T-cell (primary cell): ENCODE data around the gene ACER2. TPM values are rescaled to one million over a fixed set of nuclear protein-coding genes. Genes with fewer than 3 reads are reported as not detected.

Source experiments
- ATAC-seq, 4 experiments: fragments of 200-7000 bp in 3 of 4; fragments of 150-1000 bp in 1 of 4; cut with Tn5 transposase; replicated peaks in 1 of 4; 1 replicate in 3 of 4; 2 replicates in 1 of 4; pipeline ENCODE4 v1.10.0; 2021; ENCODE audit warnings: moderate library complexity in 3 of 4, mild to moderate bottlenecking in 2 of 4, moderate number of reproducible peaks in 1 of 4
- CTCF ChIA-PET, 2 donors: fragments of 300-600 bp; sonication (Branson Sonifier 250); formaldehyde crosslinking; loops; one replicate each; lab custom pipeline; 2022; ENCODE audit warnings: antibody characterized with exemption in 2 of 2; lab: Charles Lee
- POLR2A ChIA-PET, 2 donors: fragments of 300-600 bp; sonication (Branson Sonifier 250); formaldehyde crosslinking; loops; one replicate each; lab custom pipeline; 2022; ENCODE audit warnings: antibody characterized with exemption in 2 of 2; lab: Charles Lee
- DNase-seq, 35 experiments: peaks; one replicate each; pipeline versions ENCODE4 v3.0.0 to v3.0.0-alpha.2; 2013 to 2023
- H3K27ac ChIP-seq: one replicate; pipeline ENCODE4 v1.5.1; 2013; ENCODE audit warnings: low read length
- H3K27me3 ChIP-seq, 2 experiments: replicated peaks in 1 of 2; 1 replicate in 1 of 2; 2 replicates in 1 of 2; pipeline versions ENCODE4 v1.6.1 to v1.7.0; 2013; ENCODE audit warnings: low read length in 1 of 2, mixed read lengths in 1 of 2; ENCODE audit not compliant: control insufficient read depth in 2 of 2, insufficient read depth in 2 of 2; ENCODE audit errors: extremely low read depth in 1 of 2
- H3K36me3 ChIP-seq, 2 donors: 1 replicate in 1 of 2; 2 replicates in 1 of 2; pipeline versions ENCODE4 v1.6.1 to v1.7.0; 2013; ENCODE audit warnings: low read length in 1 of 2; ENCODE audit not compliant: control insufficient read depth in 2 of 2, insufficient read depth in 1 of 2; ENCODE audit errors: extremely low read depth in 1 of 2
- H3K4me1 ChIP-seq, 2 experiments: 1 replicate in 1 of 2; 2 replicates in 1 of 2; pipeline versions ENCODE4 v1.6.1 to v1.7.0; 2013; ENCODE audit warnings: low read length in 2 of 2, mixed read lengths in 1 of 2; ENCODE audit not compliant: insufficient read depth in 2 of 2, control insufficient read depth in 1 of 2; ENCODE audit errors: extremely low read depth in 1 of 2
- H3K4me3 ChIP-seq, 2 donors: 1 replicate in 1 of 2; 2 replicates in 1 of 2; pipeline versions ENCODE4 v1.5.1 to v1.7.0; 2013; ENCODE audit warnings: mild to moderate bottlenecking in 2 of 2, low read length in 1 of 2, moderate library complexity in 1 of 2; ENCODE audit not compliant: control insufficient read depth in 1 of 2; ENCODE audit errors: extremely low read depth in 1 of 2
- H3K9me3 ChIP-seq: 2 replicates; pipeline ENCODE4 v1.7.0; 2013
- H3K27ac Mint-ChIP-seq, 2 donors: one replicate each; pipeline ENCODE4 v1.8.0; 2020 to 2021; ENCODE audit warnings: mild to moderate bottlenecking in 2 of 2, mixed read lengths in 2 of 2
- H3K27me3 Mint-ChIP-seq, 2 donors: one replicate each; pipeline ENCODE4 v1.8.0; 2021 to 2022; ENCODE audit warnings: mixed read lengths in 2 of 2
- H3K36me3 Mint-ChIP-seq: one replicate; pipeline ENCODE4 v1.8.0; 2021; ENCODE audit warnings: mixed read lengths
- H3K4me1 Mint-ChIP-seq, 3 donors: one replicate each; pipeline ENCODE4 v1.8.0; 2020 to 2022; ENCODE audit warnings: mixed read lengths in 3 of 3, mild to moderate bottlenecking in 1 of 3
- H3K4me3 Mint-ChIP-seq, 3 donors: one replicate each; pipeline ENCODE4 v1.8.0; 2020 to 2022; ENCODE audit warnings: mild to moderate bottlenecking in 3 of 3, mixed read lengths in 3 of 3, moderate library complexity in 3 of 3
- H3K9me3 Mint-ChIP-seq, 3 donors: one replicate each; pipeline ENCODE4 v1.8.0; 2020 to 2022; ENCODE audit warnings: mixed read lengths in 3 of 3
- WGBS: methylation state at CpG from one replicate; pipeline ENCODE4 v1.1.5; 2013; ENCODE audit warnings: missing lambda C conversion rate; ENCODE audit not compliant: insufficient coverage; 5-methylcytosine and 5-hydroxymethylcytosine counted together
- total RNA-seq, 35 experiments: library from RNA in 6 of 35; stranded (reverse) in 6 of 35; fragments of 120-200 nt in 1 of 35; gene quantifications; one replicate each; pipeline versions ENCODE4 v1.2.1 to v1.2.4 and lab custom pipeline; 2013 to 2026

The ACER2 gene
- total RNA-seq, 5 donors from 2014 or later (not counting 1 experiment from before 2014, with no cell fraction given), result 1.4 to 4.1 (median 3.2) TPM

- Mint-ChIP-seq H3K27me3 (no peaks in the 10 kb centered on the region), H3K4me3 (no peak overlapping the region), H3K36me3 (no peaks in the 10 kb centered on the region), H3K9me3 (no peaks in the 10 kb centered on the region), H3K4me1 (peaks cover 14 to 20% (median 17%) of the 10 kb centered on the region in 3 donors), H3K27ac (no peak overlapping the region)
- Histone ChIP-seq H3K4me3 (no peak overlapping the region), H3K4me1 (peaks cover 0 to 17% of the 10 kb centered on the region in 2 experiments), H3K9me3 (no peaks in the 10 kb centered on the region), H3K36me3 (no peaks in the 10 kb centered on the region), H3K27me3 (peaks cover 0 to 11% of the 10 kb centered on the region in 2 experiments), H3K27ac (no peak overlapping the region)
- ChIA-PET POLR2A (no interaction called here), CTCF (no interaction called here)
- WGBS, result 94% methylated on average over 2 of the region's 3 CpGs
- DNase-seq (no peak), ATAC-seq (no peak)
Observed at GRCh38 chr9:19469271-19469670, 60.5 kb downstream of the ACER2 start.

- peaks cover 6 to 12% (median 11%) of the 10 kb centered on the region in 3 donors for H3K4me1 Mint-ChIP-seq
- POLR2A ChIA-PET, result no interaction called here
Observed at GRCh38 chr9:19470567-19470966, 61.8 kb downstream of the ACER2 start.

GRCh38 chr9:19470981-19471650 is 62.3 kb downstream of the ACER2 start:
- Mint-ChIP-seq H3K9me3 (no peaks in the 10 kb centered on the region), H3K36me3 (no peaks in the 10 kb centered on the region), H3K4me3 (no peak overlapping the region), H3K27ac (no peak overlapping the region), H3K27me3 (no peaks in the 10 kb centered on the region), H3K4me1 (peaks cover 6 to 12% (median 11%) of the 10 kb centered on the region in 3 donors)
- H3K4me3 ChIP-seq, result no peak overlapping the region
- CTCF ChIA-PET, result interaction anchor here in 1 of 2 donors (0.6 to 1.0 kb wide), 2 partner anchors 12 to 1726 kb away, joined by 3 to 4 read pairs; no protein-coding TSS in a partner anchor
- WGBS, result no CpG with 5 or more reads among the region's 10 CpGs
- H3K36me3 ChIP-seq, result no peaks in the 10 kb centered on the region
- no peak for DNase-seq
- H3K27me3 ChIP-seq, result peaks cover 0 to 11% of the 10 kb centered on the region in 2 experiments
- H3K4me1 ChIP-seq, result peaks cover 0 to 9% of the 10 kb centered on the region in 2 experiments
- no peaks in the 10 kb centered on the region for H3K9me3 ChIP-seq
- ATAC-seq, result no peak
- POLR2A ChIA-PET, result no interaction called here
- no peak overlapping the region for H3K27ac ChIP-seq

More at GRCh38 chr9:19470567-19470966, 61.8 kb downstream of the ACER2 start:
- CTCF ChIA-PET, result interaction anchor here in 1 of 2 donors (1.0 kb wide), 1 partner anchor 12 kb away, joined by 4 read pairs; no protein-coding TSS in a partner anchor
- H3K9me3 ChIP-seq, result no peaks in the 10 kb centered on the region
- peaks cover 0 to 9% of the 10 kb centered on the region in 2 experiments for H3K4me1 ChIP-seq
- no peak overlapping the region for H3K27ac ChIP-seq
- no peaks in the 10 kb centered on the region for H3K36me3 ChIP-seq
- ATAC-seq, result no peak
- H3K36me3 Mint-ChIP-seq, result no peaks in the 10 kb centered on the region
- H3K27me3 ChIP-seq, result peaks cover 0 to 10% of the 10 kb centered on the region in 2 experiments
- H3K27me3 Mint-ChIP-seq, result no peaks in the 10 kb centered on the region
- no peak overlapping the region for H3K27ac Mint-ChIP-seq
- DNase-seq, result no peak
- H3K4me3 ChIP-seq, result no peak overlapping the region
- no peaks in the 10 kb centered on the region for H3K9me3 Mint-ChIP-seq
- WGBS, result 81% methylated on average over 5 of the region's 5 CpGs
- no peak overlapping the region for H3K4me3 Mint-ChIP-seq

- H3K9me3 ChIP-seq, result no peaks in the 10 kb centered on the region
- Mint-ChIP-seq H3K27ac (no peak overlapping the region), H3K4me3 (peak overlapping the region; percentile 49 to 65 (median 62)), H3K36me3 (no peaks in the 10 kb centered on the region), H3K27me3 (no peaks in the 10 kb centered on the region), H3K4me1 (peaks cover 6 to 12% (median 11%) of the 10 kb centered on the region in 3 donors), H3K9me3 (no peaks in the 10 kb centered on the region)
- H3K27me3 ChIP-seq, result peaks cover 0 to 14% of the 10 kb centered on the region in 2 experiments
- peak overlapping the region in 1 of 2 donors; percentile 8 for H3K4me3 ChIP-seq
- H3K4me1 ChIP-seq, result peaks cover 0 to 9% of the 10 kb centered on the region in 2 experiments
- H3K27ac ChIP-seq, result no peak overlapping the region
- DNase-seq (peak in 22 of 35 experiments; percentile 2 to 59 (median 16)), ATAC-seq (peak; percentile 72 to 84 (median 76))
- 1% methylated on average over 10 of the region's 18 CpGs for WGBS
- no peaks in the 10 kb centered on the region for H3K36me3 ChIP-seq
- ChIA-PET CTCF (interaction anchor here in 1 of 2 donors (0.6 kb wide), 1 partner anchor 1725 kb away, joined by 3 read pairs; no protein-coding TSS in a partner anchor), POLR2A (no interaction called here)
Observed at GRCh38 chr9:19471737-19472648, 63.2 kb downstream of the ACER2 start.

- Histone ChIP-seq H3K27ac (no peak overlapping the region), H3K9me3 (no peaks in the 10 kb centered on the region), H3K36me3 (no peaks in the 10 kb centered on the region), H3K27me3 (peaks cover 0 to 14% of the 10 kb centered on the region in 2 experiments), H3K4me3 (no peak overlapping the region), H3K4me1 (peaks cover 0 to 9% of the 10 kb centered on the region in 2 experiments)
- ChIA-PET POLR2A (no interaction called here), CTCF (interaction anchor here in 1 of 2 donors (0.6 kb wide), 2 partner anchors 10 to 348 kb away, joined by 3 to 4 read pairs; no protein-coding TSS in a partner anchor)
- no peak overlapping the region for H3K27ac Mint-ChIP-seq
- ATAC-seq (no peak), DNase-seq (no peak)
- H3K4me1 Mint-ChIP-seq, result peaks cover 6 to 12% (median 11%) of the 10 kb centered on the region in 3 donors
- H3K9me3 Mint-ChIP-seq, result no peaks in the 10 kb centered on the region
- H3K36me3 Mint-ChIP-seq, result no peaks in the 10 kb centered on the region
- no peak overlapping the region for H3K4me3 Mint-ChIP-seq
- H3K27me3 Mint-ChIP-seq, result peaks cover 0 to 3% of the 10 kb centered on the region in 2 donors
Observed at GRCh38 chr9:19473605-19474004, 64.8 kb downstream of the ACER2 start.

- Mint-ChIP-seq H3K4me1 (no peaks in the 10 kb centered on the region), H3K4me3 (no peak overlapping the region), H3K27me3 (peaks cover 3 to 7% of the 10 kb centered on the region in 2 donors), H3K9me3 (no peaks in the 10 kb centered on the region), H3K27ac (no peak overlapping the region), H3K36me3 (no peaks in the 10 kb centered on the region)
- H3K4me1 ChIP-seq, result no peaks in the 10 kb centered on the region
- ATAC-seq (no peak), DNase-seq (no peak)
- peaks cover 0 to 18% of the 10 kb centered on the region in 2 experiments for H3K27me3 ChIP-seq
- H3K36me3 ChIP-seq, result no peaks in the 10 kb centered on the region
- POLR2A ChIA-PET, result no interaction called here
- no peak overlapping the region for H3K4me3 ChIP-seq
- CTCF ChIA-PET, result interaction anchor here in 1 of 2 donors (0.6 to 0.9 kb wide), 2 partner anchors 11 to 15 kb away, joined by 3 read pairs; no protein-coding TSS in a partner anchor
- no peak overlapping the region for H3K27ac ChIP-seq
- no peaks in the 10 kb centered on the region for H3K9me3 ChIP-seq
Observed at GRCh38 chr9:19479874-19480273, 71.1 kb downstream of the ACER2 start.
